ENCODE measurements around the gene KRT85. TPM values are rescaled to one million over a fixed set of nuclear protein-coding genes. Genes with fewer than 3 reads are reported as not detected.

Gene KRT85
- total RNA-seq, 2 experiments from 2014 or later, result not detected

DNA sequence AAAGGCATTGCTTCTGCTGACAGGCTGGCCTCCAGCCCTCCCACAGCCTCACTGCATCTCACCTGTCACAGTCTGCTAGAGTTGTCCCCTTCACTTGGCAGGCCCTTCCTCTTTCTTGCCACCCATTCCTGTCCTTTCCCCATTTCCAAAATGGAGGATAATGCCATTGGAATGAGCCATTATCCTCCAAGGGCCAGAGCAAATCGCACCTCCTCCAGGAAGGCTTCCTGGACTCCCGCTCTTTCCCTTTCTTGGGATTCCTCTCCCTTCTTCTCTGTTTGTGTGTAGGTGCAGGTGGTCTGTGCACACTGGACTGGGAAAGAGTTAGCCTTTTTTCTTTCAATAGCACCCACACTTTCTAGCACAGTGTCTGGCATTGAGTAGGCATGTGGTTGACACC, 35.1 kb upstream of the KRT85 start:
- POLR2A ChIA-PET, result no interaction called here
- peaks cover 2% of the 10 kb centered on the region for H3K4me1 Mint-ChIP-seq
- H3K9me3 Mint-ChIP-seq, result no peaks in the 10 kb centered on the region
- DNase-seq (no peak), ATAC-seq (ENCODE audit: low read depth) (no peak)
- H3K27ac Mint-ChIP-seq, result no peak overlapping the region
- no peak overlapping the region for H3K4me3 Mint-ChIP-seq
- H3K36me3 Mint-ChIP-seq, result no peaks in the 10 kb centered on the region
- peaks cover 7% of the 10 kb centered on the region for H3K27me3 Mint-ChIP-seq

DNA sequence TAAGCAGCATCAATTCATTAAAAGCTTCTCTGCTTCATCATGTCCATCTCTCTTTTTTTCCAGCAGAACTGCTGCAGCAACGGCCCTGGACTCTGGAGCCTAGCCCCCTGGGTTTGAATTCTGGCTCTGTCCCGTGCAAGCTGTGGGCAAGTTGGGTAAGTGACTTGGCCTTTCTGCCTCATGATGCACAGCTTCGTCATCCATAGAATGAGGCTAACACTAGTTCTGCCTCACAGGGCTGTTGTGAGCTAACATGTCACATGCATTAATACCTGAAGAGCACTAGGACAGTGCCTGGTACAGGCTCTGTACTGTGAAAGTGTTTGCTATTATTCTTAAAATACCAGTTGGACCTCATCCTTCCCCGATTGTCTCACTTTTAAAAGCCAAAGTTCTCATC, 34.6 kb upstream of the KRT85 start:
- DNase-seq (no peak), ATAC-seq (ENCODE audit: low read depth) (no peak)
- POLR2A ChIA-PET, result no interaction called here
- Mint-ChIP-seq H3K4me1 (peaks cover 2% of the 10 kb centered on the region), H3K27ac (no peak overlapping the region), H3K36me3 (no peaks in the 10 kb centered on the region), H3K9me3 (no peaks in the 10 kb centered on the region), H3K4me3 (no peak overlapping the region), H3K27me3 (peaks cover 11% of the 10 kb centered on the region)

DNA sequence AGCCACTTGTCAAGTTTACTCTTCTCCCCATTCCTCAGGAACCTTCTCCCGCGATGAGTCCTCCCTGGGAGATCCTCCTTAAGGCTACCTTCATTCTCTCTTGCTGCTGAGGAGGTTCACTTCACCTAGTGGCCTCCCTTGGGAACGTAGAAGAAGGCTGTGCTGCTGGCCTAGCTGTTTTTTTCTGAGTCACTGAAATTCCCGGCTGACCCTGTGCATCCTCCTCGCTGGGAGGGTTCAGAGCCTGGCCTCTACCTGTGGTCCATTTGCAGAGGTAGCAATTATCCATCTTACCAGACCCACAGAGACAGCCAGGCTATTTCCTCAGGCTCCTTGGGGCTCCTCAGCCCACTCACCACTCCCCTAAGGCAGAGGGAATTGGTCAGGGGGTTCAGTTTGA, 34.2 kb upstream of the KRT85 start:
- no peak for ATAC-seq (ENCODE audit: low read depth)
- Mint-ChIP-seq H3K36me3 (no peaks in the 10 kb centered on the region), H3K4me3 (no peak overlapping the region), H3K9me3 (no peaks in the 10 kb centered on the region), H3K27me3 (peaks cover 15% of the 10 kb centered on the region), H3K4me1 (peaks cover 2% of the 10 kb centered on the region), H3K27ac (no peak overlapping the region)
- POLR2A ChIA-PET, result no interaction called here
- DNase-seq, result no peak

DNA sequence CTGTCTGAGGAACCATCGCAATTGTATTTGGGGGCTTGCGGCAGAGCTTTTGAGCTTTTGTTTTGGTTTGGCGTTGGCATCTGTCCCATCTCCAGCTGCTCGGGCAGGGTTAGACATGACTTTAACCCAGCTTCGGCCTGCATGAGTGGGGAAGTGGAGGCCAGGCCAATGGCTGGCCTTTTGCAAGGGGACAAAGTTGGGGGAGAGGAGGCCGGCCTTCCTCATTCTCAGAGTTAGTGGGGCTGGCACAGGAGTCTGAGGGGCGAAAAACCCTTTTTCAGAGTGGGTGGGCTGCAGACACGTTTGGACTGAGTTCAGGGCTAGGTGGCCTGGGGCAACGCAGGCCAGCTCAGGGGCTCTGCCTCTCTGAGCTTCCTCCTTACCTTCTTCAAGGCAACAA, 33.6 kb upstream of the KRT85 start:
- ATAC-seq (ENCODE audit: low read depth) (no peak), DNase-seq (no peak)
- Mint-ChIP-seq H3K4me3 (no peak overlapping the region), H3K9me3 (no peaks in the 10 kb centered on the region), H3K27me3 (peaks cover 18% of the 10 kb centered on the region), H3K4me1 (peaks cover 2% of the 10 kb centered on the region), H3K27ac (no peak overlapping the region), H3K36me3 (no peaks in the 10 kb centered on the region)
- POLR2A ChIA-PET, result no interaction called here

- Mint-ChIP-seq H3K27me3 (peaks cover 18% of the 10 kb centered on the region), H3K9me3 (no peaks in the 10 kb centered on the region), H3K4me3 (no peak overlapping the region), H3K4me1 (peaks cover 2% of the 10 kb centered on the region), H3K27ac (no peak overlapping the region), H3K36me3 (no peaks in the 10 kb centered on the region)
- no peak for DNase-seq
- POLR2A ChIA-PET, result no interaction called here
- no peak for ATAC-seq (ENCODE audit: low read depth)
Measured at GRCh38 chr12:52399756-52400155, 32.5 kb upstream of the KRT85 start.

- H3K27me3 Mint-ChIP-seq, result peaks cover 20% of the 10 kb centered on the region
- POLR2A ChIA-PET, result no interaction called here
- ATAC-seq (ENCODE audit: low read depth), result no peak
- no peak overlapping the region for H3K4me3 Mint-ChIP-seq
- no peak for DNase-seq
- peaks cover 2% of the 10 kb centered on the region for H3K4me1 Mint-ChIP-seq
- no peaks in the 10 kb centered on the region for H3K36me3 Mint-ChIP-seq
- no peaks in the 10 kb centered on the region for H3K9me3 Mint-ChIP-seq
- H3K27ac Mint-ChIP-seq, result no peak overlapping the region
Measured at GRCh38 chr12:52398176-52398575, 30.9 kb upstream of the KRT85 start.

DNA sequence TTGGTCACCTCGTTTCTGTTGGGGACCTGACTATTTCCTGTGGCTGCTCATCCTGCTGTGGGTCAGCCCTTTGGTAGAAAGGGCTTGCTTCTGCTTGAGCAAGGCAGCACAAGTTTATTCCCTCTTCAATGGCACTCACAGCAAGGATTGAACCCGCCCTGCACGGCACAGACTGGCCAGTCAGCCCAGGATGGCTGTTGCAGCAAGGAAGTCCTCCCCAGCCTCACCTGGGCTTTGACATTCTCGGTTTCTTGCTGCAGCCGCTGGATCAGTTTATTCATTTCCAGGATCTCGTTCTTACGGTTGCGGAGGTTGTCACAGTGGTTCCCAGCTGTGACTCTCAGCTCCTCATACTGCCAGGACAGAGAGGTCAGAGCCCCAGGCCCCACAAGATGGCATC, 29.4 kb upstream of the KRT85 start:
- H3K9me3 Mint-ChIP-seq, result no peaks in the 10 kb centered on the region
- no peak overlapping the region for H3K4me3 Mint-ChIP-seq
- DNase-seq (no peak), ATAC-seq (ENCODE audit: low read depth) (no peak)
- POLR2A ChIA-PET, result no interaction called here
- H3K4me1 Mint-ChIP-seq, result peaks cover 2% of the 10 kb centered on the region
- peaks cover 19% of the 10 kb centered on the region for H3K27me3 Mint-ChIP-seq
- no peak overlapping the region for H3K27ac Mint-ChIP-seq
- no peaks in the 10 kb centered on the region for H3K36me3 Mint-ChIP-seq

DNA sequence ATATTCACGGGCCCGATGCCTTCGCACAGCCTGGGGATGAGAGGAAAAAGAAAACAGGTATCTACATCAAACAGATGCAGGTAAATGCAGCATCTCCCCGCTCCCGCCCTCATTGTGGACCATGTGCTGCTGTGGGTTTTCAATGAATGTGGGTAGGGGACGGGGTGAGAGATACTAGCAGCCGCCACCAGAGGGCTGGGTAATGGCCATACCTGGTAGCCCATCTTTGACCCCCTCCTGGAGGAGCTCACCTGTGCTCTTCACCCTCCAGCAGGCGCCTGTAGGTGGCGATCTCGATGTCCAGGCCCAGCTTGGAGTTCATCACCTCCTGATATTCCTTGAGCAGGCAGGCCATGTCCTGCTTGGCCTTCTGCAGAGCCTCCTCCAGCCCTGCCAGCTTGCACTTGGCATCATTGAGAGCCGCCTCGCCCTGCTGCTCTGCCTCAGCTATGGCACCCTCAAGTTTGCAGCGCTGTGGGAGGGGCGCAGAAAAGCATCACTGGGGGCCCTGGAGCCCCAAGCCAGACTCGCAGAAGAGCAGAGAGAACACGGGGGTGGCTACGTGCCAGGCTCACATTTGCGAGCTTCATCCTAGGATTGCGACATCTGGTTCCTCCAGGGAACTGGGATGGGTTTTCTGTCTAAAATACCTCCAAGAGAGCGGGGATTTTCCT, 28.6 kb upstream of the KRT85 start:
- Mint-ChIP-seq H3K4me1 (peaks cover 2% of the 10 kb centered on the region), H3K9me3 (no peaks in the 10 kb centered on the region), H3K4me3 (no peak overlapping the region), H3K36me3 (no peaks in the 10 kb centered on the region), H3K27me3 (peaks cover 18% of the 10 kb centered on the region), H3K27ac (no peak overlapping the region)
- POLR2A ChIA-PET, result no interaction called here
- ATAC-seq (ENCODE audit: low read depth) (no peak), DNase-seq (no peak)

DNA sequence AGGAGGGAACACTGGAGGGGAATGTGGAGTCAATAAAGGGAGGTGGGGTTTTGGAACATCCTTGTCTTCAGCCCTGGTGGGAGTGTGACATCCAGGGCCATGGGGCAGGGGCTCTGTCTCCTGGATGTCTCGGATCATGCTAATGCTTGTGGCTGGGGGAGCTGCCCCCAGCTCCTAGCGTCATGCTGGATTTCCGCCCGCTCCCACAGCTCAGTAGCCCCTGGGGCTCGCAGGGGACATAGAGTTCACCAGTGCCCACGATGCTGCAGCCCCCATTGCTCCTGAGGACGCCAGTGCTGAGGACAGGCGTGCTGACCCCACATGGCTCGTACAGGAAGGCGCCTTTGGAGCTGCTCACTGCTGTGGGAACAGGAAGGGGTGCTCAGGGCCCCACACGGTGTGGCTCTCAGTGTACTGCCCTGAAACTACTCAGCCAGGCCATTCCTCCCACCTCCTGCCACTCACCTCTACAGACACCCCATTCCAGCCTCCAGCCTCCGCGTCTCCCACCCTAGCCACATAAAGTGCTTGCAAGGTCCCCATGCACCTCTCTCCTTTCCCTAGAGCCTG, 27.6 kb upstream of the KRT85 start:
- ATAC-seq (ENCODE audit: low read depth) (no peak), DNase-seq (no peak)
- H3K4me3 Mint-ChIP-seq, result no peak overlapping the region
- peaks cover 18% of the 10 kb centered on the region for H3K27me3 Mint-ChIP-seq
- POLR2A ChIA-PET, result no interaction called here
- H3K4me1 Mint-ChIP-seq, result peaks cover 2% of the 10 kb centered on the region
- H3K9me3 Mint-ChIP-seq, result no peaks in the 10 kb centered on the region
- no peak overlapping the region for H3K27ac Mint-ChIP-seq
- no peaks in the 10 kb centered on the region for H3K36me3 Mint-ChIP-seq

DNA sequence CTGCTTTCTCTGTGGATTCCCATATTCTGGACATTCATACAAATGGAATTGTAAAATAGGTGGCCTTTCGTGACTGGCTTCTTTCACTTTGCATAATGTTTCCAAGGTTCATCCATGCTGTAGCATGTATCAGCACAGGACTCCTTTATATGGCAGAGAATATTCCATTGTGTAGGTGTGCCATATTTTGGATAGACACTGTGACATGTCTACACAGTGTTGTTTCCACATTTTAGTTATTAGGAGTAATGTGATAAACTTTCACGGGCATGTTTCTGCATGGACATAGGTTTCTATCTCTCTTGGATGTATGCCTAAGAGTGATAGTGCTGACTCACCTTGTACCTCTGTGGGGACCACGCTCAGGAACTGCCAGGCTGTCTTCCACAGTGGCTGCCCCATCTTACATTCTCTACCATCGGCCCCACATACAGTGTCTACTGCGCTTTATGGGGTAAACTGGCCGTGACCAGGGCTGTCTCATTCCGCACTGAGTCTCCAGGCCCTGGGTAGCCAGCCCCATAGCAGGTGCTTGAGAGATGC, 25.3 kb upstream of the KRT85 start:
- DNase-seq (no peak), ATAC-seq (ENCODE audit: low read depth) (no peak)
- peaks cover 21% of the 10 kb centered on the region for H3K27me3 Mint-ChIP-seq
- H3K27ac Mint-ChIP-seq, result peak overlapping the region; percentile 36
- H3K36me3 Mint-ChIP-seq, result no peaks in the 10 kb centered on the region
- H3K4me1 Mint-ChIP-seq, result no peaks in the 10 kb centered on the region
- H3K9me3 Mint-ChIP-seq, result no peaks in the 10 kb centered on the region
- no peak overlapping the region for H3K4me3 Mint-ChIP-seq
- POLR2A ChIA-PET, result no interaction called here

- no peaks in the 10 kb centered on the region for H3K4me1 Mint-ChIP-seq
- H3K27ac Mint-ChIP-seq, result no peak overlapping the region
- peaks cover 13% of the 10 kb centered on the region for H3K27me3 Mint-ChIP-seq
- ATAC-seq (ENCODE audit: low read depth), result no peak
- no peaks in the 10 kb centered on the region for H3K9me3 Mint-ChIP-seq
- no peak for DNase-seq
- no peak overlapping the region for H3K4me3 Mint-ChIP-seq
- POLR2A ChIA-PET, result no interaction called here
- no peaks in the 10 kb centered on the region for H3K36me3 Mint-ChIP-seq
Measured at GRCh38 chr12:52391618-52392002, 24.3 kb upstream of the KRT85 start.

DNA sequence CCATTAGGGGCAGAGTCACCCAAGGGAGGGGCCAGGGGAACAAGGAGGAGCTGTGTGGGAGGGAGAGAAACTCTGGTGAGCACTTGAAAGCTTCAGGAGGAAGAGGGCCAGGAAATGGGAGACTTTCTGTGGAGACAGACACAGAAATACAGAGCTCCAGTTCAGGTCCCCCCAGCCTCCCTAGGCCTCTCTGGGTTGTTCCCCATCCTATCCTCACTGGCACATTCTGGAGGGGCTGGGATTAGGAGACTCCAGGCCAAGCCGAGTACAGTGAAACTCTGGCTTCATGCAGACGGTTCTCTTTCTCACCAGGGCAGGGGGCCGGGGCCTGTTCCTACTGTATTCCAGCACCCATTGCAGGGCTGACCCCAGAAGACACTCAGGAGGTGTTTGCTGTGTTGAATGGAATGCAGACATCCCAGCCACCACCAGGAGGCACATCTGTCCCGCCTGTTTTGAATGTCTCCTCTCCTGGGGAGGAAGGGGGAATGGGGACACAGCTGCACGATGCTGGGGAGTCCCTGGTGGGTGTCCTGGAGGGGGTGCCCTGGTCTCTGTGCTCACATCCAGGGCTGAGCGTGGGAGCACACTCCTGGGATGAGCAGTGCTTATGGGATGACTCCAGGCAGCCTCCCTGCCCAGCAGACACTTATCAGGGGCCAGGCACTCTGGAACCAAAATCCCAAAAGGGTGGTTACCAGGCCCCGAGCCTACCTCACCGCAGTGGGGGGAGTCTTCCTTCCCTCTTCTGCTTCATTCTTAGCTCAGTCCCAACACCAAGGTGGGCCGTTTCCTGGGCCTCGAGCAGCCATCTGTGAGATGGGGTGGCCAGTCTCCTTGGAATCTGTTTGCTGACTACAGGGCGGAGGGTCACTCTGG, 23.7 kb upstream of the KRT85 start:
- no peak for DNase-seq
- POLR2A ChIA-PET, result no interaction called here
- no peak overlapping the region for H3K4me3 Mint-ChIP-seq
- peaks cover 9% of the 10 kb centered on the region for H3K27me3 Mint-ChIP-seq
- no peak overlapping the region for H3K27ac Mint-ChIP-seq
- ATAC-seq (ENCODE audit: low read depth), result no peak
- H3K9me3 Mint-ChIP-seq, result no peaks in the 10 kb centered on the region
- H3K4me1 Mint-ChIP-seq, result no peaks in the 10 kb centered on the region
- no peaks in the 10 kb centered on the region for H3K36me3 Mint-ChIP-seq

DNA sequence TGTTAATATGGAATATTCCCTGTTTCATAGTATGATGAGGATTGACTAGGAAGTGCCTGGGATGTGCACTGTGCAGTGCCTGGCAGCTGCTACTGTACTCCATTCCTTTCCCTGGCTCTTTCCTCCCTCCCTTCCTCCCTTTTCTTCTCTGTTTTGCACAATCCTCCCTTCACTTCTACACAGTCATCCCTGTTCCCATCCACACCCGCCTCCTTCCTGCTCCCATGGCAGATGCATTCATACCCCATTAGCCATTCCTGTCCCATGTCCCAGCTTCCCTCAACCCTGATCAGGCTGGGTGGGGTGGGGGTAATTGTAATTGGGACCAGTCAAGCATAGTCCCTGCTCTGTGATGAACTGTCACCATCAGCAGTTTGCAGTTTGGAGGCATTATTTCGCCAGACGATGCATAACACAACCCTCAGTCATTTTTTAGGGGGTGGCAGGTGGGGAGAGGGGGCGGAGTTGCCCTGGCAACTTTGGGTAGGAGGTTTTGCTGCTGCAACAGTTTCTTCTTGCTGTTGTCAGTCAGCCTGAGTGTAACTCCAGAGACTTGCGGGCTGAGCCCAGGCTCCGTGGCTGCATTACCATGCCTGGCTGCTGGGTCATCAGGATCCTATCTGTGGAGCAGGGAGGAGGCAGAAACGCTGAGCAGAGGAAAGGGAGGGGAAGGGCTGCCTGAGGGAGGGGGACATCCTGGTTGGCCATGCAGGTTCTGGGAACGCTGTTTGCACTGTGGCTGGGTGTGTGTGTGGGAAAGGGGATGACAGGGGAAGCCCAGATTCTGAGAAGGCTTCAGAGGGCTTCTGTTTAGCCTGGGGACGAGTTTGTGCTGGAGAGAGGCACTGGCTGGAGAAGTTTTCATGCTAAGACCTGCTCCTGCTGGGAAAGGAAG, 22.3 kb upstream of the KRT85 start:
- H3K27ac Mint-ChIP-seq, result no peak overlapping the region
- no peak for DNase-seq
- no peaks in the 10 kb centered on the region for H3K36me3 Mint-ChIP-seq
- H3K9me3 Mint-ChIP-seq, result no peaks in the 10 kb centered on the region
- no peak overlapping the region for H3K4me3 Mint-ChIP-seq
- no peaks in the 10 kb centered on the region for H3K4me1 Mint-ChIP-seq
- no peak for ATAC-seq (ENCODE audit: low read depth)
- peaks cover 11% of the 10 kb centered on the region for H3K27me3 Mint-ChIP-seq
- POLR2A ChIA-PET, result no interaction called here

Measured in activated naive CD8-positive, alpha-beta T cell treated with anti-CD3 and anti-CD28 coated beads, Interleukin-2, amount 10 ng/mL, durations not matched to agents 7 days and 5 days (primary cell).